Neuronal stem cell (in vitro differentiated cells): ENCODE measurements around the gene RNF144A.

Experiments used
- DNase-seq: peaks from one replicate; pipeline ENCODE4 v3.0.0-alpha.2; 2013; ENCODE audit warnings: low spot score
- H2AFZ ChIP-seq: one replicate; pipeline ENCODE4 v1.6.1; 2013; ENCODE audit warnings: mild to moderate bottlenecking, low read length, inconsistent platforms
- H2AK5ac ChIP-seq: 2 replicates; pipeline ENCODE4 v1.6.1; 2013; ENCODE audit warnings: low read depth, mild to moderate bottlenecking, inconsistent platforms, low read length, moderate library complexity, mixed read lengths
- H2BK120ac ChIP-seq: 2 replicates; pipeline ENCODE4 v1.6.1; 2013; ENCODE audit warnings: low read depth, mild to moderate bottlenecking, inconsistent platforms, low read length, moderate library complexity, mixed read lengths
- H2BK12ac ChIP-seq: one replicate; pipeline ENCODE4 v1.6.1; 2013; ENCODE audit warnings: low read length, inconsistent platforms
- H2BK15ac ChIP-seq: 2 replicates; pipeline ENCODE4 v1.6.1; 2013; ENCODE audit warnings: mild to moderate bottlenecking, low read length, inconsistent platforms, mixed read lengths
- H2BK5ac ChIP-seq: one replicate; pipeline ENCODE4 v1.6.1; 2013; ENCODE audit warnings: inconsistent platforms, mild to moderate bottlenecking, low read length, moderate library complexity
- H3K14ac ChIP-seq: one replicate; pipeline ENCODE4 v1.6.1; 2013; ENCODE audit warnings: low read length, inconsistent platforms
- H3K18ac ChIP-seq: 2 replicates; pipeline ENCODE4 v1.6.1; 2013; ENCODE audit warnings: low read length, inconsistent platforms
- H3K23ac ChIP-seq: 2 replicates; pipeline ENCODE4 v1.6.1; 2013; ENCODE audit warnings: low read depth, mild to moderate bottlenecking, mixed read lengths, low read length, inconsistent platforms; ENCODE audit not compliant: poor library complexity
- H3K27ac ChIP-seq: replicated peaks from 3 replicates; pipeline ENCODE4 v1.5.1; 2013; ENCODE audit warnings: low read length, inconsistent platforms
- H3K27me3 ChIP-seq, 3 experiments: 2 replicates each; pipeline ENCODE4 v1.6.1; 2013; ENCODE audit warnings: low read length in 3 of 3, mild to moderate bottlenecking in 2 of 3, inconsistent platforms in 1 of 3, low read depth in 1 of 3, mixed read lengths in 1 of 3, moderate library complexity in 1 of 3; ENCODE audit not compliant: control insufficient read depth in 3 of 3, insufficient read depth in 3 of 3
- H3K36me3 ChIP-seq, 2 donors: replicated peaks in 1 of 2; 2 replicates each; pipeline ENCODE4 v1.6.1; 2013; ENCODE audit warnings: low read length in 2 of 2; ENCODE audit not compliant: control insufficient read depth in 2 of 2, insufficient read depth in 2 of 2
- H3K4ac ChIP-seq: 2 replicates; pipeline ENCODE4 v1.6.1; 2013; ENCODE audit warnings: inconsistent platforms, mild to moderate bottlenecking, low read length, moderate library complexity
- H3K4me1 ChIP-seq, 2 donors: 1 replicate in 1 of 2; 2 replicates in 1 of 2; pipeline ENCODE4 v1.6.1; 2013; ENCODE audit warnings: low read length in 2 of 2, low read depth in 1 of 2; ENCODE audit not compliant: control insufficient read depth in 2 of 2, insufficient read depth in 1 of 2
- H3K4me2 ChIP-seq: one replicate; pipeline ENCODE4 v1.6.1; 2013; ENCODE audit warnings: mild to moderate bottlenecking, low read length, inconsistent platforms; ENCODE audit not compliant: insufficient read depth, poor library complexity, severe bottlenecking
- H3K4me3 ChIP-seq, 2 donors: 2 replicates each; pipeline ENCODE4 v1.5.1; 2013; ENCODE audit warnings: low read length in 2 of 2, mild to moderate bottlenecking in 2 of 2, inconsistent platforms in 1 of 2, moderate library complexity in 1 of 2
- H3K79me1 ChIP-seq: one replicate; pipeline ENCODE4 v1.6.1; 2013; ENCODE audit warnings: low read depth, mild to moderate bottlenecking, inconsistent platforms, low read length, moderate library complexity
- H3K9ac ChIP-seq: one replicate; pipeline ENCODE4 v1.6.1; 2013; ENCODE audit warnings: mild to moderate bottlenecking, low read depth, low read length, inconsistent platforms; ENCODE audit not compliant: poor library complexity
- H3K9me3 ChIP-seq, 2 donors: replicated peaks in 1 of 2; 2 replicates each; pipeline versions ENCODE3 to v1.6.1; 2013; ENCODE audit warnings: low read length in 2 of 2, mild to moderate bottlenecking in 2 of 2, inconsistent platforms in 1 of 2, low read depth in 1 of 2, mixed read lengths in 1 of 2, moderate library complexity in 1 of 2; ENCODE audit not compliant: control insufficient read depth in 2 of 2, insufficient read depth in 1 of 2
- H4K8ac ChIP-seq: one replicate; pipeline ENCODE4 v1.6.1; 2013; ENCODE audit warnings: low read depth, mild to moderate bottlenecking, inconsistent platforms, low read length, moderate library complexity
- H4K91ac ChIP-seq: one replicate; pipeline ENCODE4 v1.6.1; 2013; ENCODE audit warnings: low read length, low read depth, mild to moderate bottlenecking, inconsistent platforms; ENCODE audit not compliant: poor library complexity
- WGBS, 2 donors: extraction: QIAGEN DNeasy Blood & Tissue Kit; methylation state at CpG; one replicate each; pipeline ENCODE4 v1.1.7; 2013; ENCODE audit warnings: missing lambda C conversion rate in 2 of 2, mixed read lengths in 1 of 2; ENCODE audit not compliant: insufficient read length in 2 of 2, insufficient replicate concordance in 1 of 2; ENCODE audit errors: extremely low coverage in 2 of 2; 5-methylcytosine and 5-hydroxymethylcytosine counted together

Gene RNF144A

GRCh38 chr2:7075834-7076233 is 158.6 kb downstream of the RNF144A start:
- no peak overlapping the region for H2BK5ac ChIP-seq
- H2AFZ ChIP-seq, result no peak overlapping the region
- no peak overlapping the region for H3K27ac ChIP-seq
- no CpG with 5 or more reads among the region's 1 CpG for WGBS, 2 donors
- H3K14ac ChIP-seq, result no peak overlapping the region
- H2AK5ac ChIP-seq, result no peak overlapping the region
- H3K36me3 ChIP-seq, result no peaks in the 10 kb centered on the region
- peaks cover 0 to 2% of the 10 kb centered on the region in 2 donors for H3K4me1 ChIP-seq
- no peak overlapping the region for H4K91ac ChIP-seq
- no peak overlapping the region for H3K9ac ChIP-seq
- DNase-seq, result no peak
- no peak overlapping the region for H3K4me3 ChIP-seq
- H2BK15ac ChIP-seq, result no peak overlapping the region
- no peak overlapping the region for H2BK120ac ChIP-seq
- no peak overlapping the region for H3K4ac ChIP-seq
- H2BK12ac ChIP-seq, result no peak overlapping the region
- H3K27me3 ChIP-seq, result no peaks in the 10 kb centered on the region
- no peak overlapping the region for H4K8ac ChIP-seq
- H3K18ac ChIP-seq, result no peak overlapping the region
- no peaks in the 10 kb centered on the region for H3K79me1 ChIP-seq
- no peaks in the 10 kb centered on the region for H3K9me3 ChIP-seq
- no peak overlapping the region for H3K4me2 ChIP-seq
- H3K23ac ChIP-seq, result no peak overlapping the region

DNA sequence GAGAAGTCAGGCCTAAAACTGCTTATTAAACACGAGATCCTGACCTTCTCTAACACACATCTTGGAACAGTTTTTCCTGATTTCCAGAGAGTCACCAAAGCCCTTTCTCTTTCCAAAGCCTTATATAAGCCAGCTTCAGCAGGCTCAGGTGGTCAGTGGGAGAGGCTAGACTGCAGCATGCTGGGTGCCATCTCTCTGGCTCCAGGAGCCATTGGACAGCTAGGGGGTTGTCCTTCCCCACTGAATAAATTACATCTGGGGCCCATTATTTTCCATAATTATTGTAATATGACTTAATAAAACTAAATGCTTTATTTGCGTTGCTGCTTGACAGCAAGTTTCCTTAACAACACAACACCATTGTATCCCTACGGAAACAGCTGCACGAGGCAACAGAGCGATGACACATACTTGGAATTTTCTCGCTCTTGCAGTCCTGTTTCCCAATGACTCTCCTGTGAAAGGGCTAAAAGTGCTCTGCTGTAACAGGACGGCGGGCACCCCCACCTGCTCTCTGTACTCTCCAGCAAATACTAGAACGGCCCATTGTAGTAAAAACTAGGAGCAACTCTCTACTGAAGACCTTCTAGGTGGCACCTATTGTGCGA is 160.6 kb downstream of the RNF144A start:
- Histone ChIP-seq H3K9ac (no peak overlapping the region), H3K27ac (no peak overlapping the region), H3K79me1 (no peaks in the 10 kb centered on the region), H2BK120ac (no peak overlapping the region), H3K4me1 (peaks cover 0 to 2% of the 10 kb centered on the region in 2 donors), H2BK15ac (no peak overlapping the region), H3K36me3 (no peaks in the 10 kb centered on the region), H2AFZ (no peak overlapping the region), H2AK5ac (no peak overlapping the region), H4K91ac (no peak overlapping the region), H3K4me3 (no peak overlapping the region), H3K27me3 (no peaks in the 10 kb centered on the region), H3K18ac (no peak overlapping the region), H3K4ac (no peak overlapping the region), H2BK5ac (no peak overlapping the region), H3K14ac (no peak overlapping the region), H3K9me3 (no peaks in the 10 kb centered on the region), H3K4me2 (no peak overlapping the region), H2BK12ac (no peak overlapping the region), H3K23ac (no peak overlapping the region), H4K8ac (no peak overlapping the region)
- WGBS, 2 donors, result no CpG with 5 or more reads among the region's 10 CpGs
- no peak for DNase-seq

GRCh38 chr2:7083580-7084509 is 166.6 kb downstream of the RNF144A start:
- Histone ChIP-seq H3K4me3 (no peak overlapping the region), H3K23ac (no peak overlapping the region), H3K27ac (no peak overlapping the region), H3K36me3 (no peaks in the 10 kb centered on the region), H3K14ac (no peak overlapping the region), H2AK5ac (no peak overlapping the region), H3K4me1 (no peaks in the 10 kb centered on the region), H3K4ac (no peak overlapping the region), H4K91ac (no peak overlapping the region), H2BK15ac (no peak overlapping the region), H3K9ac (no peak overlapping the region), H3K4me2 (no peak overlapping the region), H2BK120ac (no peak overlapping the region), H2BK12ac (no peak overlapping the region), H3K18ac (no peak overlapping the region), H3K9me3 (peaks cover 0 to 11% of the 10 kb centered on the region in 2 donors), H4K8ac (no peak overlapping the region), H3K27me3 (no peaks in the 10 kb centered on the region), H2BK5ac (no peak overlapping the region), H3K79me1 (no peaks in the 10 kb centered on the region), H2AFZ (no peak overlapping the region)
- no peak for DNase-seq
- WGBS, 2 donors, result no CpG with 5 or more reads among the region's 10 CpGs

DNA sequence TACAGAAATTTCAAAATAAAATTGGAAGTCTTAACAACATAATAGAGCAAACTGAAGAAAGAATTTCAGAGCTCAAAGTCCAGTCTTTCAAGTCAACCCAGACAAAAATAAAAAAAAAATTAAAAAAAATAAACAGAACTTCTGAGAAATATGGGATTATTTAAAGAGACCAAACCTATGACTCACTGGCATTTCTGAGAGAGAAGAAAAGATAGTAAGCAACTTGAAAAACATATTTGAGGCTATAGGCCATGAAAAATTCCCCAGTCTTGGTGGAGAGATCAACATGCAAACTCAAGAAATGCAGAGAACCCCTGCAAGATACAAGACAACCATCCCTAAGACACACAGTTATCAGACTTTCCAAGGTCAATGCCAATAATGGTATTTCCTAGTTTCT is 167.4 kb downstream of the RNF144A start:
- no peak overlapping the region for H3K9ac ChIP-seq
- no peak for DNase-seq
- H2BK5ac ChIP-seq, result no peak overlapping the region
- H4K91ac ChIP-seq, result no peak overlapping the region
- no peak overlapping the region for H3K23ac ChIP-seq
- H3K79me1 ChIP-seq, result no peaks in the 10 kb centered on the region
- H3K36me3 ChIP-seq, result no peaks in the 10 kb centered on the region
- no peak overlapping the region for H3K4ac ChIP-seq
- no peak overlapping the region for H4K8ac ChIP-seq
- no peak overlapping the region for H2AFZ ChIP-seq
- H3K27ac ChIP-seq, result no peak overlapping the region
- no peak overlapping the region for H3K18ac ChIP-seq
- no peaks in the 10 kb centered on the region for H3K4me1 ChIP-seq
- no peak overlapping the region for H3K4me2 ChIP-seq
- no peak overlapping the region for H3K14ac ChIP-seq
- peaks cover 0 to 11% of the 10 kb centered on the region in 2 donors for H3K9me3 ChIP-seq
- H2BK15ac ChIP-seq, result no peak overlapping the region
- no peaks in the 10 kb centered on the region for H3K27me3 ChIP-seq
- H3K4me3 ChIP-seq, result no peak overlapping the region
- no peak overlapping the region for H2BK120ac ChIP-seq
- H2BK12ac ChIP-seq, result no peak overlapping the region
- H2AK5ac ChIP-seq, result no peak overlapping the region
